IgD-negative memory B cell (primary cell): ENCODE results near the gene RPS6KB2. TPM values are rescaled to one million over a fixed set of nuclear protein-coding genes. Genes with fewer than 3 reads are reported as not detected.
"Not testable (repeated sequence)": the region's sequence is repeated elsewhere in the genome, so short reads cannot be mapped to it uniquely, and the experiment has no call there.

Experiments
- H3K27ac Mint-ChIP-seq, 3 donors: one replicate each; pipeline ENCODE4 v1.8.0; 2020 to 2022; ENCODE audit warnings: mild to moderate bottlenecking in 3 of 3, mixed read lengths in 3 of 3, moderate library complexity in 1 of 3
- H3K27me3 Mint-ChIP-seq: one replicate; pipeline ENCODE4 v1.8.0; 2021; ENCODE audit warnings: mixed read lengths
- H3K36me3 Mint-ChIP-seq: one replicate; pipeline ENCODE4 v1.8.0; 2020; ENCODE audit warnings: mild to moderate bottlenecking, mixed read lengths
- H3K4me1 Mint-ChIP-seq, 3 donors: one replicate each; pipeline ENCODE4 v1.8.0; 2020 to 2022; ENCODE audit warnings: mixed read lengths in 3 of 3, mild to moderate bottlenecking in 1 of 3
- H3K4me3 Mint-ChIP-seq, 4 donors: one replicate each; pipeline ENCODE4 v1.8.0; 2020 to 2022; ENCODE audit warnings: mild to moderate bottlenecking in 4 of 4, mixed read lengths in 4 of 4, moderate library complexity in 3 of 4
- H3K9me3 Mint-ChIP-seq, 3 donors: one replicate each; pipeline ENCODE4 v1.8.0; 2020 to 2021; ENCODE audit warnings: mixed read lengths in 3 of 3, mild to moderate bottlenecking in 1 of 3
- polyA plus RNA-seq: library from polyadenylated mRNA; unstranded; fragments of 300-500 nt; fragmentation: Illumina TruSeq; gene quantifications from one replicate; pipeline ENCODE4 v1.2.3, GENCODE V29; 2021

RPS6KB2 gene
- polyA plus RNA-seq, 1 donor from 2014 or later = 65.1 TPM

DNA sequence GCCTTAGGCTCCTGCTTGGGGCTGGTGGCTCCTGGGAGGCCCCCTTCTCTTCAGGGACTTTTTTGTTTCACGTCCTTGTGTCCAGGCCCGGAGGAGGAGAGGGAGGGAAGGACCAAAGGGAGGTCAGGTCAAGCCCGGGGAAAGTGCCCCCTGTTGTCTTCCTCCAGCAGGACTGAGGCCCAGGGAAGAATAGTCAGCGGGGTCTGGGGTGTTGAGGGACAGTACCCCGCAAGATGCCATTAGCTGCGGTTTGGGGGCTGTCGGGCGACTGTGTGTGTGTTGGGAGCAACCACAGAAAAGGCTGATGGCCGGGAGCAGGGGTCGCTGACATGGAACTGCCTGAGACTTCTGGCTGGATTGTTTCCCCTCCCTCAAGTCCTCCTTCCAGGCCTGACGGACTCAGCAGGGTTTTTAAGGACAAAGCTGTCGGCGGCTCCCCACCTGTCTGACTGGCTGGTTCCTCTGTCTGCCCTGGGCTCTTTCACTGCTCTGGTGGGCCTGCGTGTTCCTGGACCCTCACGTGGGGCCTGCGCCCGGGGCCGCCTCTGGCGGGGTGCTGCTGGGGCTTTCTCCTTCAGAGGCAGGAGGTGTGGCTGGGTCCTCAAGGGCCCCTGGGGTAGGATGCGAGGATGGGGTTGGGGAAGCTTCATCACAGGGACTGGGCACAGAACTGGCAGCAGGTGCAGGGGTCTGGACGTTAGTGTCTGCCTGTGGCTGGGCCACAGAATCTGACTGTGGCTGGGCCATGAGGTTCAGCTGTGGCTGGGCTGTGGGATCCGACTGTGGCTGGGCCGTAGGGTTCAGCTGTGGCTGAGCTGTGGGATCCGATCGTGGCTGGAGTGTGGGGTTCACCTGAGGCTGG is 22.7 kb downstream of the RPS6KB2 start:
- Mint-ChIP-seq H3K4me1 (peaks cover 15 to 31% (median 25%) of the 10 kb centered on the region in 3 donors), H3K9me3 (no peaks in the 10 kb centered on the region), H3K36me3 (no peaks in the 10 kb centered on the region), H3K27me3 (peaks cover 3% of the 10 kb centered on the region), H3K27ac (peak overlapping the region in 1 of 3 donors; percentile 35), H3K4me3 (peak overlapping the region in 1 of 4 donors; percentile 14)

DNA sequence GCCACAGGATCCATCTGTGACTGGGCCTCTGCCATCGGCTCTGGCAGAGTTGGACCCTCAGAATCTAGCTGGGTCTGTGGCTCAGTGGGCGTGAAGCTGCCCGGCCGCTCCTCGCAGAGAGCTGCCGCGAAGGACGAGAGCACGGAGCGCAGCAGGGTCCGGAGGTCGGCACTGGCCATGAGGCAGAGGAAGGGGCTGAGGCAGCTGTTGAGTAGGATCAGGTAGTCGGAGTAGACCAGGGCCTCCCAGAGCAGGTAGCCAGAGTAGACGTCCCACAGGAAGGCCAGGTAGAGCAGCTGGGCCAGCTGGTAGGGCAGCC is 23.3 kb downstream of the RPS6KB2 start:
- Mint-ChIP-seq H3K36me3 (no peaks in the 10 kb centered on the region), H3K4me3 (peak overlapping the region in 1 of 4 donors; percentile 14), H3K27me3 (peaks cover 3% of the 10 kb centered on the region), H3K9me3 (no peaks in the 10 kb centered on the region), H3K4me1 (peaks cover 11 to 28% (median 19%) of the 10 kb centered on the region in 3 donors), H3K27ac (peak overlapping the region in 1 of 3 donors; percentile 35)

DNA sequence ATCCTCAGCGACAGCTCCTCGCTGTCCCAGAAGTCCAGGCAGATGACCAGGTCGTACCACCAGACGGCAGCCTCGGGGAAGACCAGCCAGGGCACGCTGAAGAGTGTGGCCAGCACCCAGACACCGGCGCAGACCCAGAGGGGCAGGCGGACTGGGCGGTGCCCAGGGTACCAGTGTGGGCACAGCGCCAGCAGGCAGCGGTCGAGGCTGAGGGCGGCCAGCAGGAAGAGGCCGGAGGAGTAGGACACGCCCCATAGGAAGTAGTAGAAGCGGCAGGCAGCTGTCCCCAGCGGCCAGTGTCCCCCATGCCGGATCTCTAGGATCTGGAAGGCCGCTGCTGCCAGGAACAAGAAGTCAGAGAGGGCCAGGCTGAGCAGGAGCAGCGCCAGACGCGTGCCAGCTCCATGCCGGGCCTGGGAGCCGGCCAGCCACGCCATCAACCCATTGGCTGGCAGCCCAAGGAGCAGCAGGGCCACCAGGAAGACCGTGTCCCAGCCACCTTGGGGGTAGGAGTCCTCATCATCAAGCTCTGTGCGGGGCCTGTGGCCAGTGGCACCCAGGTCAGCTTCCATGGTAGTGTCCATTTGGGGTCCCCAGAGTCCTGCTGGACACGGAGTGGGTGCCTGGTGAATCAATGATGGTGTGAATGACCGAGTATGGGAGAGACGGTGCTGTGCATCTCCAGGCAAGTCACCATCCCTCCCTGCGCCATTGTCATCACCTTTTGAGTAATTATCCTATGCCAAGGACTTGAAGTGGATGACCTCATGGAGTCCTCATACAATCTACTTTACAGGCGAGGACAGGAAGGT is 24.1 kb downstream of the RPS6KB2 start, which contains the start of gene GPR152:
Gene GPR152 (minus strand): TSS at position 589 of the 812 bp plus-strand sequence. CDS start 5 bp downstream, at position 584.
- Mint-ChIP-seq H3K27ac (peak within 1 kb of the TSS in 1 of 3 donors; percentile 39), H3K4me3 (peak within 1 kb of the TSS in 1 of 4 donors; percentile 14), H3K4me1 (peaks cover 12 to 28% (median 14%) of the 10 kb centered on the region in 3 donors), H3K9me3 (no peaks in the 10 kb centered on the region), H3K27me3 (peaks cover 3% of the 10 kb centered on the region), H3K36me3 (no peaks in the 10 kb centered on the region)

DNA sequence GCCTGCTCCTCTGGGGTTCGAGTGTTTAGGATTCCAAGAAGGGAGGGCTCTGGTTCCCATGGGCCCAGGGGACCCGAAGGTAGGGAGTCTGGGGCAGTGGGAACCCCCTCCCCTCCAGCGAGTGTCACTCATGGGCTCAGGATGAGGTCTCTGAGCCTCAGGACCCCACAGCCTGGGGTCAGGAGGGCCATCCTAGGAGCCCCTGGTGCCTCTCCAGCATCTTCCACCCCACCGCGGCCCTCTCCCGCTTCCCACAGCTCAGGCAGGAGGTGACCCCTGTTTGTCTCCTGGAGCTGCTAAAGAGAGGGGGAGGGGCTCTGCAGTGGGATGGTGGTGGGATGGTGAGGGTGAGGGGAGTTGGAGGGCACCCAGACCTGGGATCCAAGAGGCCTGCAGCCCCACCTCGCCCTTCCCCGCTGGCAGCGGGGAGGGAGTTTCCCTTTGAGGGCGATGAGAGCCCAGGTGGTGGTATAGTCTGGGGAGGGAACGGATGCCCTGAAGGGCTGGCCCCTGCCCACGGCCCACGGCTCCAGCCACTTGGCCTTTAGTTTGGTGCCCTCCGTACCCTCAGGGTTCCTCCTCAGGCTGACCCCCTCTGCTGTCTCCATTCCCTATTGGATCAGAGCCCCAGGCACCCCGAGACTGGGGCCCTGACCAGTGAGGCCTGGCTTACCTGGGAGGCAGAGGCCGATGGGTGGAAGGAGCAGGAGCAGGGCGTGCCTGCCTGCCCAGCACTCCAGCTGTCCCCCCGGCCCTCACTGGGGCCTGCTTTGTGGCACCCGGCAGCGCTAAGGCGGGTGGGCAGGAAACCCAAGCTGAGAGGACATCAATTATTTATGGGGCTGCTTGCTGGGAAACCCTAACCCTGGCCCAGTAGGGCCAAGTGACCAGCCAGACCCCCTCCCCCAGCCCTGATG is 25.8 kb downstream of the RPS6KB2 start:
- Mint-ChIP-seq H3K27ac (no peak overlapping the region), H3K27me3 (peaks cover 2% of the 10 kb centered on the region), H3K4me3 (no peak overlapping the region), H3K36me3 (peaks cover 2% of the 10 kb centered on the region), H3K4me1 (peaks cover 13 to 25% (median 16%) of the 10 kb centered on the region in 3 donors), H3K9me3 (no peaks in the 10 kb centered on the region)

DNA sequence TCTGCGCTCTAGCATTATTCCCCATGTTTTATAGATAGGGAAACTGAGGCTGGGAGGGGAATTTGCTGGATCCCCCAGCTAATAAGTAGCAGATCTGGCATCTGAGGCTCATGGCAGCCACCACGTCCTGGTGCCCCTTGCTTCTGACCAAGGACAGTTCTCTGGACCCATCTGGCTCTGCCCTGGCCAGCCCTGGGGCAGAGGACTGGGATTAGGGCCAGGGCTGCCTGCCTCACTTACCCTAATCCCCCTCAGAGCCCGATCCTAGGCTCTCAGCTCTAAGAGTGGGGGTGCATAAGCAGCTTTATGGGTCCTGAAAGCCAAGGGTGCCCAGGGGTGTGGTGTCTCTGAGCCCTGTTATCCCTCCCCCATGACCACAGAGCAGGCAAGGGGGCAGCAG is 26.8 kb downstream of the RPS6KB2 start, which contains the start of gene CABP4:
Gene CABP4 (plus strand): TSS at position 301 of the 400 bp plus-strand sequence. CDS start 70 bp downstream, at position 371.
- Mint-ChIP-seq H3K4me1 (peaks cover 15 to 27% (median 18%) of the 10 kb centered on the region in 3 donors), H3K36me3 (peaks cover 2% of the 10 kb centered on the region), H3K27me3 (peaks cover under 1% of the 10 kb centered on the region), H3K27ac (no peak within 1 kb of the TSS), H3K4me3 (peak within 1 kb of the TSS in 1 of 4 donors; percentile 58), H3K9me3 (no peaks in the 10 kb centered on the region)

DNA sequence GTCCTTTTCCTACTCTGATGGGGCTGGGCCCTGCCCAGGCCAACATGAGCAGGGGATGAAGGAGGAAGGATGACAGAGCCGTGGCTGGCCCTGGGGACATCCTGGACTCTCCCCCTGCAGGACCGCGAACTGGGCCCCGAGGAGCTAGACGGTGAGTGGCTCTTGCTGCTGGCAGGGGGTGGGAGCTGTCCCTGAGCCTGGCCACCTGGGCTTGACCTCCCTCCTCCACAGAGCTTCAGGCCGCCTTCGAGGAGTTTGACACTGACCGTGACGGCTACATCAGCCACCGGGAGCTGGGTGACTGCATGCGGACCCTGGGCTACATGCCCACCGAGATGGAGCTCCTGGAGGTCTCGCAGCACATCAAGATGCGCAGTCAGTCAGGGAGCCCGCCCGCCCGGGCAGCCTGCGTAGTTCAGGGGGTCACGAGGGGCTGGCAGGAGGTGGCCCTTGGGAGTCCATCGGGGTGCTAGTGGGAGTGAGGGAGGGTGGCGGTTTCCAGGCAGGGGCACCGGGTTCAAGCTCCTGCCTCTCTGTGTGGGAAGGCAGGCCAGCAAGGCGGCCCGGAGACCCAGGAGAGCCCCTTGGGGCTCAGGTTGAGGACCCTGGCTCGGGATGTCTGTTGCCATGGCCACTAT is 27.9 kb downstream of the RPS6KB2 start:
- H3K27me3 Mint-ChIP-seq = no peaks in the 10 kb centered on the region
- peaks cover 2% of the 10 kb centered on the region for H3K36me3 Mint-ChIP-seq
- no peak overlapping the region for H3K4me3 Mint-ChIP-seq
- no peaks in the 10 kb centered on the region for H3K9me3 Mint-ChIP-seq
- H3K4me1 Mint-ChIP-seq = peaks cover 19 to 28% (median 20%) of the 10 kb centered on the region in 3 donors
- peak overlapping the region in 1 of 3 donors; percentile 80 for H3K27ac Mint-ChIP-seq

DNA sequence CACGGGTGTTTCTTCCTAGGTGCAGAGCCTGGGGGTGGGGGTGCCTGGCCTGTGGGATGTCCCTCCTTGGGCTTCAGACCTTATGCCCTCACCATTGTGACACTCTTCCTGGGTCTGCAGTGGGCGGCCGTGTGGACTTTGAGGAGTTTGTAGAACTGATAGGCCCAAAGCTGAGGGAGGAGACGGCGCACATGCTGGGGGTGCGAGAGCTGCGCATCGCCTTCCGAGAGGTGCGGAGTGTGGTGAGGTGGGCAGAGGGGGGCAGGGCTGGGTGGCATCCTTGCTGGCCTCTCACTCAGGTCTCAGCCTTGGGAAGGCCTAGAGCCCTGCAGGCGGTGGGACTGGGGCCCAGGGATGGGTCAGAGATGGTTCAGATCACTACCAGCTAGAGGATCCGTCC is 29.2 kb downstream of the RPS6KB2 start:
- Mint-ChIP-seq H3K27me3 (no peaks in the 10 kb centered on the region), H3K4me1 (peaks cover 19 to 25% (median 20%) of the 10 kb centered on the region in 3 donors), H3K36me3 (peaks cover 2% of the 10 kb centered on the region), H3K9me3 (no peaks in the 10 kb centered on the region), H3K4me3 (peak overlapping the region in 2 of 4 donors; percentile 47 to 84), H3K27ac (peak overlapping the region; percentile 59 to 80 (median 67))

DNA sequence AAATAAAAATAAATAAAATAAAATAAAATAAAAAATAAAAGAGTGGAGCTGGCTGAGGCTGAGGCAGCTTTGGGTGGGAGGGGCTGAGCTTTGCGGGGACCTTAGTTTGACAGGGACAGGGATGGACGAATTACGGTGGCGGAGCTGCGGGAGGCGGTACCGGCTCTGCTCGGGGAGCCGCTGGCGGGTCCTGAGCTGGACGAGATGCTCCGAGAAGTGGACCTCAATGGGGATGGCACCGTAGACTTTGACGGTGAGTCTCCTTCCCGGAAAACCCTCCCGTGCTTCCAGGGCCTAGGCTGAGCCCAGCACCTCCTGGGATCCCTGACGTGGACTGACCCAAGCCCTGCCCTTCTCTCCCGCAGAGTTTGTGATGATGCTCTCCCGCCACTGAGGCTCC is 30.0 kb downstream of the RPS6KB2 start:
- no peak overlapping the region for H3K4me3 Mint-ChIP-seq
- peaks cover 2% of the 10 kb centered on the region for H3K36me3 Mint-ChIP-seq
- H3K9me3 Mint-ChIP-seq = no peaks in the 10 kb centered on the region
- peak overlapping the region; percentile 16 to 91 (median 79) for H3K27ac Mint-ChIP-seq
- no peaks in the 10 kb centered on the region for H3K27me3 Mint-ChIP-seq
- H3K4me1 Mint-ChIP-seq = peaks cover 20 to 28% (median 22%) of the 10 kb centered on the region in 3 donors

DNA sequence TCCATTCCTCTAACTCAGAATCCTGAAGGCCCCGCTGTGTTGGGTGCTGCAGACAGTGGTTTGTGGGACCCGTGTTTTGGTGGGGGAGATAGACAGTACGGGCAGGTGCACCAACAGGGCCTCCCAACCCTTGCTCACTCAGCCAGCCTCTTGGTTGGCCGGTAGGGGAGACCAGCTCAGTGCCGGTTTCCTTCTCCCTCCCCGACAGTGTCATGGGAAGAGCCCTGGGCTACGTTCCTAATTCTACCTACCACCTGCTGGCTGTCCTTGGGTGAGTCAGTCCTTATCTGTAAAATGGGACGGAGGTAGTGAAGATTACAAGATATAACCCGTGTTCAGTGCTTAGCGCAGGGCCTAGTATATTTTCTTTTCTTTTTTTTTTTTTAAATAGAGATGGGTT is 34.9 kb downstream of the RPS6KB2 start:
- no peaks in the 10 kb centered on the region for H3K36me3 Mint-ChIP-seq
- H3K27me3 Mint-ChIP-seq = no peaks in the 10 kb centered on the region
- H3K27ac Mint-ChIP-seq = peak overlapping the region in 2 of 3 donors; percentile 59 to 89
- H3K4me3 Mint-ChIP-seq = peak overlapping the region in 3 of 4 donors; percentile 49 to 91 (median 81)
- H3K9me3 Mint-ChIP-seq = no peaks in the 10 kb centered on the region
- peaks cover 22 to 35% (median 35%) of the 10 kb centered on the region in 3 donors for H3K4me1 Mint-ChIP-seq

DNA sequence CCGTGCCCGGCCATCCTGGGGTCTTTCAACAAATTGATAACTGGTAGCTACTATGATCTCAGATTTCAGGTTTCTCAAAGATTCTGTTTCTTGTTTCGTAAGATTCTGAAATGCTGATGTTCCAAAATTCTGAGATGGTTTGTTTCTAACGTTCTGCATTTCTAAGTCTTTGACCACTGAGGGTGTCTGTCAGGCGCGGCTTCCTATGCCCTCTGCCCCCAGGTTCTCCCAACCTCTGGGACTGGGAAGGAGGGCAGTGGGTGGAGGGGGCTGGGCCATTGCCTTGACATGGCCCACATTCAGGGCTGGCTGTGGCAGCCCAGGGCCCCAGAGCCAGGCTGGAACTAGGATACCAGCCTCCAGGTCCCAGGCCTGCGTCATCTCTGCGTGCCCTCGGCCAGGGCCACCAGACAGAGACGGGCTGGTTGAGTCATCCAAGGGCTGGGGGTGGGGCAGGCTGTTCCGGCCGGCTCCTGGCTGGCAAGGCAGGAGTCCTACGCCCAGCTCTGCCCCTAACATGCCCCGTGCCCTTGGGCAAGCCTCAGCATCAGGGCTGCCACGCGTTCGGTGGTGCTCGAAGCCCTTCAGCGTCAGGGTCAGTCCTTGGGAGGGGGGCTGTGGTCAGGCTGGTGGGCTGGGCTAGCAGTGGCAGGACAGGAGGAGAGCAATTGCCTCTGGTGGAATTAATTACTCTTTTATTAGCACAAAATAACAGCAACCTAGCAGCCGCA is 35.6 kb downstream of the RPS6KB2 start:
- Mint-ChIP-seq H3K36me3 (no peaks in the 10 kb centered on the region), H3K9me3 (no peaks in the 10 kb centered on the region), H3K4me1 (peaks cover 22 to 34% (median 34%) of the 10 kb centered on the region in 3 donors), H3K27ac (peak overlapping the region; percentile 89 to 96 (median 96)), H3K27me3 (no peaks in the 10 kb centered on the region), H3K4me3 (peak overlapping the region; percentile 86 to 96 (median 93))

DNA sequence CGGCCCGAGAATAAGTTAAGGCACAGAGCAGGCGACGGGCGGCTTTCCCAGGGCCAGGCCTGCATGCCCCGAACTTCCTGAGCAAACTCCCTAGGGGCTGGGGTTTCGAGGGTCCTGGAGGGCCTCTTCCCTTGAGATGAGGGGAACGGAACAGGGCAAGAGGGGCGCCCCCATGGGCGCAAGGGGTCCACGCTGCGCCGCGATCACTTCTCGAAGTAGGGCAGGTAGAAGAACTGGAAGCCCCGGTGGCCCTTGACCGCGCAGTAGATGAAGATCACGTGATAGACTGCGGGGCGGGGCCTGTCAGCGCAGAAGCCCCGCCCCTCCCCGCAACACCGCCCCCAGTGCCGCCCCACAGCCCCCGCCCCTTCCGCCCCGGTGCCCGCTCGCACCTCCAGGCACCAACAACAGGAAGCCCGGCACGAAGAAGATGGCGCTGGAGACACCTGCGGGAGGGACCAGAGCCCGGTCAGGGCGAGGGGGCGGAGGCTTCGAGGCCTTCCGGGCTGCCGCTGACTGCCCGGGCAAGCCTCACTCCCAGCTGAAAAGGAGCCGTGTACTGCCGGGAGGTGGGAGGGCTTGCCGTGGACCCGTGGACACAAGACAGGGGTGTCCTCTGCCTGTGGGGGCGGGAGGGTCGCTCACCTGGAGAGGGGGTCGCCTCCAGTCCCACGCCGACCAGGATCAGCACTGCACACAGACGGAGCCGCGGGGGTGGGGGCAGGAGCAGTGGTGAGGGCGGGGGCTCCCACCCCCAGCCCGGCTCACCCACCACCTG is 36.3 kb downstream of the RPS6KB2 start:
- Mint-ChIP-seq H3K4me1 (peaks cover 17 to 29% (median 28%) of the 10 kb centered on the region in 3 donors), H3K4me3 (peak overlapping the region; percentile 86 to 96 (median 93)), H3K36me3 (no peaks in the 10 kb centered on the region), H3K9me3 (no peaks in the 10 kb centered on the region), H3K27me3 (no peaks in the 10 kb centered on the region), H3K27ac (peak overlapping the region; percentile 89 to 96 (median 96))

DNA sequence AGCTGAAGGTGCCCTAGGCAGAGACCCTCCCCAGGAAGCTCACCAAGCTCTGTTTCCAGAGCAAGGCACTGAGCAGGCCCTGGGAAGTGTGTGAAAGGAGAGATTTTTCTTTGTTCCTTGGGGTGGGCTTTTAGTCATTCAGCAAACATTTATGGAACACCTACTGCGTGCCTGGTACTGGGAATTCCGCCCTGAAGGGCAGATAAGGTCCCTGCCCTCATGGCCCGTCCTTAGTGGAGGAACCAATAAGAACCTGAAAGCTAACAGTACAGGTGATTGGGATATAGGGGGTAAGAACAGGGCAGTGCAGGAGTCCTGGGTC is 36.9 kb downstream of the RPS6KB2 start:
- Mint-ChIP-seq H3K4me3 (peak overlapping the region; percentile 86 to 96 (median 93)), H3K9me3 (no peaks in the 10 kb centered on the region), H3K36me3 (no peaks in the 10 kb centered on the region), H3K4me1 (peaks cover 12 to 24% (median 23%) of the 10 kb centered on the region in 3 donors), H3K27ac (peak overlapping the region; percentile 89 to 96 (median 91)), H3K27me3 (no peaks in the 10 kb centered on the region)

DNA sequence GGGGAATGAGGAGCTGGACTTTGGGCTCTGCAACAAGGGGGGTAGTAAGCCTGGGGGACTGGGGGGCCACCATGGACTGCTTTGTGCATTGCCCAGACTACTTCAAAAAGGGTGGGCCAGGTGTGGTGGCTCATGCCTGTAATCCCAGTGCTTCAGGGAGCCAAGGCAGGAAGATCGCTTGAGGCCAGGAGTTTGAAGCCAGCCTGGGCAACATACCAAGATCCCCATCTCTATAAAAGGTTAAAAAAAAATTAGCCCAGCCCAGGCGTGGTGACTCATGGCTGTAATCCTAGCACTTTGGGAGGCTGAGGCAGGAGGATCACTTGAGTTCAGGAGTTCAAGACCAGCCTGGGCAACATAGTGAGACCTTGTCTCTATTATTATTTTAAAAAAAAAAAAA is 37.2 kb downstream of the RPS6KB2 start:
- H3K36me3 Mint-ChIP-seq, H3K9me3 Mint-ChIP-seq, H3K27me3 Mint-ChIP-seq: not testable (repeated sequence)
- peaks cover 12 to 25% (median 21%) of the 10 kb centered on the region in 3 donors for H3K4me1 Mint-ChIP-seq
- peak overlapping the region; percentile 89 to 96 (median 91) for H3K27ac Mint-ChIP-seq
- H3K4me3 Mint-ChIP-seq = peak overlapping the region; percentile 86 to 96 (median 93)
